GM12878 (cell line): ENCODE data around the gene PYGO2. TPM values are rescaled to one million over a fixed set of nuclear protein-coding genes. Genes with fewer than 3 reads are reported as not detected.

Source experiments
- BCL3 ChIP-seq: IDR thresholded peaks from 2 replicates; pipeline ENCODE4 v1.6.1; 2011; ENCODE audit warnings: borderline replicate concordance, low read depth, mild to moderate bottlenecking, moderate library complexity, low read length; ENCODE audit not compliant: insufficient read depth, poor library complexity, severe bottlenecking
- CHD4 ChIP-seq: fragments of 200-600 bp; sonication (generic); IDR thresholded peaks from 2 replicates; pipeline ENCODE4 v1.6.1; 2016; ENCODE audit warnings: mild to moderate bottlenecking
- GATAD2B ChIP-seq: fragments of 450-650 bp; conservative IDR thresholded peaks from 2 replicates; pipeline ENCODE4 v1.6.1; 2017; ENCODE audit warnings: low read depth, mild to moderate bottlenecking, moderate library complexity
- IRF3 ChIP-seq: fragments of 450-650 bp; IDR thresholded peaks from 2 replicates; pipeline ENCODE4 v1.6.1; 2014; ENCODE audit warnings: mild to moderate bottlenecking
- MTA2 ChIP-seq: fragments of 450-650 bp; IDR thresholded peaks from 2 replicates; pipeline ENCODE4 v1.6.1; 2016; ENCODE audit warnings: low read depth, mild to moderate bottlenecking, moderate library complexity
- PKNOX1 ChIP-seq: fragments of 450-650 bp; IDR thresholded peaks from 2 replicates; pipeline ENCODE4 v1.6.1; 2016; ENCODE audit warnings: mild to moderate bottlenecking
- POLR2AphosphoS2 ChIP-seq: IDR thresholded peaks from 2 replicates; pipeline ENCODE4 v1.6.1; 2011; ENCODE audit warnings: low read depth, mild to moderate bottlenecking, low read length, improper control_type of control experiment, moderate library complexity
- POLR2AphosphoS5 ChIP-seq: IDR thresholded peaks from 2 replicates; pipeline ENCODE4 v1.6.1; 2011; ENCODE audit warnings: mild to moderate bottlenecking, low read length, inconsistent platforms
- RFX5 ChIP-seq: IDR thresholded peaks from 2 replicates; pipeline ENCODE4 v1.6.1; 2011; ENCODE audit warnings: low read depth, low read length, improper control_type of control experiment
- SUPT20H ChIP-seq: IDR thresholded peaks from 2 replicates; pipeline ENCODE4 v1.6.1; 2011; ENCODE audit warnings: low read depth, mild to moderate bottlenecking, low read length, moderate library complexity, borderline replicate concordance; ENCODE audit not compliant: control insufficient read depth
- ZNF24 ChIP-seq: fragments of 450-650 bp; IDR thresholded peaks from 2 replicates; pipeline ENCODE4 v1.6.1; 2017; ENCODE audit warnings: antibody characterized with exemption, mild to moderate bottlenecking
- polyA plus RNA-seq, 11 experiments: library from polyadenylated mRNA; depleted of rRNA in 4 of 11; unstranded in 6 of 11; stranded (reverse) in 5 of 11; fragments of >200 nt; fragmentation: Nextera tagmentation in 4 of 11; fragmentation: Illumina TruSeq in 1 of 11; extraction: Ambion mirVana in 4 of 11; extraction: Trizol in 1 of 11; gene quantifications; 1 replicate in 1 of 11; 2 replicates in 10 of 11; pipeline versions ENCODE4 v1.2.1 to v1.2.3, GENCODE V29; 2011 to 2016; ENCODE audit warnings: inconsistent platforms in 2 of 11, missing spikeins in 2 of 11, low read depth in 1 of 11
- total RNA-seq, 4 experiments: library from RNA; depleted of rRNA in 3 of 4; stranded (reverse); fragments of >200 nt in 3 of 4; fragmentation: Illumina TruSeq in 1 of 4; extraction: Trizol in 1 of 4; gene quantifications; 2 replicates each; pipeline versions ENCODE4 v1.2.1 to v1.2.3, GENCODE V29; 2013 to 2021
- TF ChIP-seq, protein P1 (sequence below), 3 experiments: IDR thresholded peaks in 2 of 3; conservative IDR thresholded peaks in 1 of 3; 2 replicates each; pipeline ENCODE4 v1.5.1; 2011; ENCODE audit warnings: low read depth in 3 of 3, low read length in 3 of 3, mild to moderate bottlenecking in 3 of 3, control low read depth in 2 of 3, moderate library complexity in 2 of 3, inconsistent platforms in 1 of 3, mixed read lengths in 1 of 3; ENCODE audit not compliant: control insufficient read depth in 2 of 3, insufficient read depth in 1 of 3; ENCODE audit errors: extremely low read depth in 1 of 3

The PYGO2 gene
- total and polyA plus RNA-seq, 10 of the 15 experiments (the other 5 are each of a cell fraction or from before 2014, with no cell fraction given): 8.1 to 33.8 (median 23.5) TPM

- TF ChIP-seq, protein P1, sequence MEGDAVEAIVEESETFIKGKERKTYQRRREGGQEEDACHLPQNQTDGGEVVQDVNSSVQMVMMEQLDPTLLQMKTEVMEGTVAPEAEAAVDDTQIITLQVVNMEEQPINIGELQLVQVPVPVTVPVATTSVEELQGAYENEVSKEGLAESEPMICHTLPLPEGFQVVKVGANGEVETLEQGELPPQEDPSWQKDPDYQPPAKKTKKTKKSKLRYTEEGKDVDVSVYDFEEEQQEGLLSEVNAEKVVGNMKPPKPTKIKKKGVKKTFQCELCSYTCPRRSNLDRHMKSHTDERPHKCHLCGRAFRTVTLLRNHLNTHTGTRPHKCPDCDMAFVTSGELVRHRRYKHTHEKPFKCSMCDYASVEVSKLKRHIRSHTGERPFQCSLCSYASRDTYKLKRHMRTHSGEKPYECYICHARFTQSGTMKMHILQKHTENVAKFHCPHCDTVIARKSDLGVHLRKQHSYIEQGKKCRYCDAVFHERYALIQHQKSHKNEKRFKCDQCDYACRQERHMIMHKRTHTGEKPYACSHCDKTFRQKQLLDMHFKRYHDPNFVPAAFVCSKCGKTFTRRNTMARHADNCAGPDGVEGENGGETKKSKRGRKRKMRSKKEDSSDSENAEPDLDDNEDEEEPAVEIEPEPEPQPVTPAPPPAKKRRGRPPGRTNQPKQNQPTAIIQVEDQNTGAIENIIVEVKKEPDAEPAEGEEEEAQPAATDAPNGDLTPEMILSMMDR (IDR thresholded peaks at IDR 0.05 in 2 of 3, conservative IDR thresholded peaks at IDR 0.05 in 1 of 3; ENCODE audit: control insufficient read depth in 2 of 3, extremely low read depth in 1 of 3, insufficient read depth in 1 of 3, low read depth in 3 of 3, low read length in 3 of 3): no peak
- TF ChIP-seq POLR2AphosphoS2: no peak
- TF ChIP-seq RFX5: no peak
- no peak for TF ChIP-seq ZNF24
- TF ChIP-seq POLR2AphosphoS5: no peak
- no peak for TF ChIP-seq MTA2
- TF ChIP-seq BCL3: no peak
- TF ChIP-seq IRF3: no peak
- TF ChIP-seq SUPT20H: no peak
- no peak for TF ChIP-seq CHD4
- TF ChIP-seq GATAD2B: no peak
- no peak for TF ChIP-seq PKNOX1
These were observed 11.1 kb upstream of the PYGO2 start (continued) for GRCh38 chr1:154972517-154973343.
